B cell (primary cell): ENCODE results near the gene DOCK3. TPM values are rescaled to one million over a fixed set of nuclear protein-coding genes. Genes with fewer than 3 reads are reported as not detected.

Source experiments
- ATAC-seq: fragments of 200-7000 bp; cut with Tn5 transposase; one replicate; pipeline ENCODE4 v1.10.0; 2021; ENCODE audit warnings: low read depth, mild to moderate bottlenecking, moderate number of reproducible peaks, moderate library complexity
- CTCF ChIA-PET: fragments of 350-600 bp; sonication (Branson Sonifier 250); formaldehyde crosslinking; loops from one replicate; lab custom pipeline; 2021; ENCODE audit warnings: antibody characterized with exemption, inconsistent platforms; lab: Charles Lee
- POLR2A ChIA-PET: fragments of 350-600 bp; sonication (Branson Sonifier 250); formaldehyde crosslinking; loops from one replicate; lab custom pipeline; 2021; ENCODE audit warnings: antibody characterized with exemption; lab: Charles Lee
- DNase-seq: peaks from one replicate; pipeline ENCODE4 v3.0.0; 2013
- H2AFZ ChIP-seq: 2 replicates; pipeline ENCODE4 v1.6.1; 2012; ENCODE audit warnings: mild to moderate bottlenecking, low read depth, low read length; ENCODE audit not compliant: insufficient read depth, poor library complexity, severe bottlenecking
- H3K27ac ChIP-seq, 2 donors: 1 replicate in 1 of 2; 2 replicates in 1 of 2; pipeline ENCODE4 v1.5.1; 2012 to 2013; ENCODE audit warnings: low read length in 2 of 2, mild to moderate bottlenecking in 2 of 2, moderate library complexity in 1 of 2
- H3K27me3 ChIP-seq, 4 experiments: fragments of 200-600 bp in 1 of 4; sonication (generic) in 1 of 4; replicated peaks in 1 of 4; 1 replicate in 2 of 4; 2 replicates in 2 of 4; pipeline versions ENCODE4 v1.6.1 to v1.7.0; 2013 to 2016; ENCODE audit warnings: low read length in 3 of 4, mild to moderate bottlenecking in 2 of 4, mixed read lengths in 1 of 4, moderate library complexity in 1 of 4; ENCODE audit not compliant: insufficient read depth in 4 of 4, control insufficient read depth in 3 of 4; ENCODE audit errors: control extremely low read depth in 1 of 4
- H3K36me3 ChIP-seq, 2 experiments: replicated peaks in 1 of 2; 1 replicate in 1 of 2; 2 replicates in 1 of 2; pipeline versions ENCODE4 v1.6.1 to v1.7.1; 2013; ENCODE audit warnings: low read length in 1 of 2; ENCODE audit not compliant: insufficient read depth in 2 of 2, control insufficient read depth in 1 of 2; ENCODE audit errors: control extremely low read depth in 1 of 2, extremely low read depth in 1 of 2
- H3K4me1 ChIP-seq, 2 donors: fragments of 200-600 bp in 1 of 2; sonication (generic) in 1 of 2; 1 replicate in 1 of 2; 2 replicates in 1 of 2; pipeline versions ENCODE4 v1.5.1 to v1.6.1; 2013 to 2017; ENCODE audit warnings: low read length in 2 of 2; ENCODE audit not compliant: control insufficient read depth in 2 of 2, insufficient read depth in 2 of 2
- H3K4me2 ChIP-seq: replicated peaks from 2 replicates; pipeline ENCODE3; 2012; ENCODE audit warnings: mild to moderate bottlenecking, low read depth, low read length; ENCODE audit not compliant: poor library complexity, severe bottlenecking
- H3K4me3 ChIP-seq, 5 experiments: fragments of 200-600 bp in 1 of 5; sonication (generic) in 1 of 5; 1 replicate in 3 of 5; 2 replicates in 2 of 5; pipeline versions ENCODE4 v1.5.1 to v1.7.0; 2011 to 2016; ENCODE audit warnings: low read length in 4 of 5, mild to moderate bottlenecking in 4 of 5, low read depth in 2 of 5, control low read depth in 1 of 5, moderate library complexity in 1 of 5; ENCODE audit not compliant: insufficient read depth in 1 of 5; ENCODE audit errors: control extremely low read depth in 1 of 5, extremely low read depth in 1 of 5
- H3K79me2 ChIP-seq: fragments of 200-600 bp; sonication (generic); one replicate; pipeline ENCODE4 v1.6.0; 2016; ENCODE audit warnings: low read length; ENCODE audit not compliant: control insufficient read depth, insufficient read depth
- H3K9ac ChIP-seq: fragments of 200-600 bp; sonication (generic); 2 replicates; pipeline ENCODE4 v1.6.1; 2017; ENCODE audit warnings: mild to moderate bottlenecking, low read length, moderate library complexity
- H3K9me3 ChIP-seq, 3 donors: one replicate each; pipeline versions ENCODE4 v1.6.1 to v1.7.1; 2013; ENCODE audit warnings: low read length in 2 of 3; ENCODE audit not compliant: control insufficient read depth in 2 of 3, insufficient read depth in 1 of 3; ENCODE audit errors: control extremely low read depth in 1 of 3
- H4K20me1 ChIP-seq: 2 replicates; pipeline ENCODE4 v1.6.0; 2012; ENCODE audit warnings: mild to moderate bottlenecking, low read length; ENCODE audit not compliant: insufficient read depth, control insufficient read depth, poor library complexity, severe bottlenecking
- H3K27ac Mint-ChIP-seq: one replicate; pipeline ENCODE4 v1.8.0; 2021; ENCODE audit warnings: mixed read lengths
- H3K27me3 Mint-ChIP-seq: one replicate; pipeline ENCODE4 v1.8.0; 2021; ENCODE audit warnings: mixed read lengths
- H3K4me1 Mint-ChIP-seq: one replicate; pipeline ENCODE4 v1.8.0; 2021; ENCODE audit warnings: mixed read lengths
- H3K4me3 Mint-ChIP-seq: one replicate; pipeline ENCODE4 v1.8.0; 2021; ENCODE audit warnings: mixed read lengths
- H3K9me3 Mint-ChIP-seq: one replicate; pipeline ENCODE4 v1.8.0; 2022; ENCODE audit warnings: mixed read lengths; ENCODE audit not compliant: insufficient read depth
- EZH2 ChIP-seq: IDR thresholded peaks from 2 replicates; pipeline ENCODE4 v1.6.1; 2012; ENCODE audit warnings: borderline replicate concordance, low read depth, mild to moderate bottlenecking, moderate library complexity, low read length; ENCODE audit not compliant: insufficient read depth, poor library complexity, severe bottlenecking
- WGBS: methylation state at CpG from one replicate; pipeline ENCODE4 v1.1.5; 2013; ENCODE audit warnings: missing lambda C conversion rate; ENCODE audit not compliant: insufficient coverage; 5-methylcytosine and 5-hydroxymethylcytosine counted together
- intact Hi-C: fragments of 100-400 bp; cut with micrococcal nuclease; formaldehyde crosslinking; loops from one replicate; pipeline ENCODE4 v1.10.0; 2022
- polyA plus RNA-seq: library from polyadenylated mRNA; depleted of rRNA; stranded (reverse); fragments of >200 nt; gene quantifications from 2 replicates; pipeline ENCODE4 v1.2.3, GENCODE V29; 2012
- total RNA-seq, 2 donors: library from RNA; stranded (reverse); fragments of 120-200 nt in 1 of 2; gene quantifications; 1 replicate in 1 of 2; 2 replicates in 1 of 2; pipeline versions ENCODE4 v1.2.3 to v1.2.4, GENCODE V29; 2013 to 2022
- TF ChIP-seq, protein P1 (sequence below): fragments of 200-600 bp; IDR thresholded peaks from one replicate; pipeline ENCODE4 v1.8.0; 2022; ENCODE audit warnings: antibody characterized with exemption, mild to moderate bottlenecking

The DOCK3 gene
- total and polyA plus RNA-seq, 2 donors (not counting 1 experiment from before 2014, with no cell fraction given), result 0.06 to 0.30 TPM

- Histone ChIP-seq H3K79me2 (no peaks in the 10 kb centered on the region), H3K4me3 (no peak overlapping the region), H3K4me2 (no peak overlapping the region), H3K9ac (no peak overlapping the region), H3K27me3 (no peaks in the 10 kb centered on the region), H3K27ac (no peak overlapping the region), H2AFZ (no peak overlapping the region), H3K4me1 (no peaks in the 10 kb centered on the region), H3K36me3 (no peaks in the 10 kb centered on the region), H4K20me1 (no peaks in the 10 kb centered on the region), H3K9me3 (no peaks in the 10 kb centered on the region)
- WGBS, result 91% methylated on average over 4 of the region's 8 CpGs
- H3K27ac Mint-ChIP-seq, result no peak overlapping the region
- ChIA-PET POLR2A (no interaction called here), CTCF (interaction anchor here (1.5 to 11.8 kb wide), 2 partner anchors 38 to 107 kb away, joined by 3 to 224 read pairs; partner anchors contain the start of genes CISH and MAPKAPK3)
- no peaks in the 10 kb centered on the region for H3K4me1 Mint-ChIP-seq
- H3K4me3 Mint-ChIP-seq, result no peak overlapping the region
- H3K27me3 Mint-ChIP-seq, result no peaks in the 10 kb centered on the region
- intact Hi-C loops, result no loop called here
- TF ChIP-seq EZH2, result no peak
- TF ChIP-seq, protein P1, sequence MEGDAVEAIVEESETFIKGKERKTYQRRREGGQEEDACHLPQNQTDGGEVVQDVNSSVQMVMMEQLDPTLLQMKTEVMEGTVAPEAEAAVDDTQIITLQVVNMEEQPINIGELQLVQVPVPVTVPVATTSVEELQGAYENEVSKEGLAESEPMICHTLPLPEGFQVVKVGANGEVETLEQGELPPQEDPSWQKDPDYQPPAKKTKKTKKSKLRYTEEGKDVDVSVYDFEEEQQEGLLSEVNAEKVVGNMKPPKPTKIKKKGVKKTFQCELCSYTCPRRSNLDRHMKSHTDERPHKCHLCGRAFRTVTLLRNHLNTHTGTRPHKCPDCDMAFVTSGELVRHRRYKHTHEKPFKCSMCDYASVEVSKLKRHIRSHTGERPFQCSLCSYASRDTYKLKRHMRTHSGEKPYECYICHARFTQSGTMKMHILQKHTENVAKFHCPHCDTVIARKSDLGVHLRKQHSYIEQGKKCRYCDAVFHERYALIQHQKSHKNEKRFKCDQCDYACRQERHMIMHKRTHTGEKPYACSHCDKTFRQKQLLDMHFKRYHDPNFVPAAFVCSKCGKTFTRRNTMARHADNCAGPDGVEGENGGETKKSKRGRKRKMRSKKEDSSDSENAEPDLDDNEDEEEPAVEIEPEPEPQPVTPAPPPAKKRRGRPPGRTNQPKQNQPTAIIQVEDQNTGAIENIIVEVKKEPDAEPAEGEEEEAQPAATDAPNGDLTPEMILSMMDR, result no peak
- ATAC-seq, result no peak
- no peak for DNase-seq
- no peaks in the 10 kb centered on the region for H3K9me3 Mint-ChIP-seq
Observed at GRCh38 chr3:50656417-50657195, 18.1 kb upstream of the DOCK3 start.

GRCh38 chr3:50657407-50657806 is 17.3 kb upstream of the DOCK3 start:
- H3K36me3 ChIP-seq, result no peaks in the 10 kb centered on the region
- H3K4me1 Mint-ChIP-seq, result no peaks in the 10 kb centered on the region
- no peaks in the 10 kb centered on the region for H3K79me2 ChIP-seq
- WGBS, result 94% methylated on average over 5 of the region's 5 CpGs
- ATAC-seq (no peak), DNase-seq (no peak)
- H3K27ac ChIP-seq, result no peak overlapping the region
- no peaks in the 10 kb centered on the region for H3K9me3 ChIP-seq
- no peak overlapping the region for H3K4me3 Mint-ChIP-seq
- H3K27ac Mint-ChIP-seq, result no peak overlapping the region
- no peak overlapping the region for H2AFZ ChIP-seq
- TF ChIP-seq, protein P1, result no peak
- no peak for TF ChIP-seq EZH2
- ChIA-PET POLR2A (no interaction called here), CTCF (interaction anchor here (1.5 to 11.8 kb wide), 2 partner anchors 39 to 108 kb away, joined by 3 to 224 read pairs; partner anchors contain the start of genes CISH and MAPKAPK3)
- no peak overlapping the region for H3K4me2 ChIP-seq
- no peaks in the 10 kb centered on the region for H3K9me3 Mint-ChIP-seq
- H3K4me3 ChIP-seq, result no peak overlapping the region
- no peak overlapping the region for H3K9ac ChIP-seq
- H3K27me3 ChIP-seq, result no peaks in the 10 kb centered on the region
- H3K27me3 Mint-ChIP-seq, result no peaks in the 10 kb centered on the region
- H4K20me1 ChIP-seq, result no peaks in the 10 kb centered on the region
- no peaks in the 10 kb centered on the region for H3K4me1 ChIP-seq
- intact Hi-C loops, result no loop called here
